ENCODE measurements around the gene TSFM. TPM values are rescaled to one million over a fixed set of nuclear protein-coding genes. Genes with fewer than 3 reads are reported as not detected.
"Not testable (repeated sequence)": the region's sequence is repeated elsewhere in the genome, so short reads cannot be mapped to it uniquely, and the experiment has no call there.

Gene TSFM
- total RNA-seq, 1 experiment from 2014 or later, result 48.7 TPM

DNA sequence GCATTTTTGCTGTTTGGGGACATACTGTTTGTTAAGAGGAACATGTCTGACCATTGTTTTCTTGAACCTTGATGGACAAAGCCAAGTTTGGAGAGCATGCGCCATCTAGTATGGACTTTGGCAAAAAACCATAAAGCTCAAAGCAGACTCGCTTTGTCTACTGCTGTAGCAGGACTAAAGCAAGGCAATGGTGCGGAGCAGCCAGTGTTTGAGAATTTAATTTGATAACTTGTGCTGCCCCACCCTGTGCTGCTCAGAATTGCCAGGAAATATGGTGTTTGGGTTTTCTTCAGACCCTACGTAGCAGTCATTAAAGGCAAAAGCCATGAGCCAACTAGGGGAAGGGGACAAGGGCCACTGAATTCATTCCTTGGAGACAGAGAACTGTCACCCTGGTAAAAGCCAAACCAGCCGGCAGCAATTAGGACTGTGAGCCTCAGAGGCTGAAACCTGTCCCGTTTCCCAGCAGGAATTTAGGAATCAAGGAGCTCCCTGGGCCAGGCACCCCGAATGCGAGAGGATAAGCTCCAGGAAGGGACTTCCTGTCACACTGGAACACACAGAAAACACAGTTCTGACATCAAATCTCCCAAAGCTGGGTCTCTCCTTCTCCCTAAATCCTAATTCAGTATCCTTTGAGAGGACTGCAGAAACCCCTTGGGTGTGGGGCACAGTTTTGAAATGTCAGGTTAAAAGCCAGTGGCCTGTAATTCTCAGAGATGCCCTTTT lies 34.8 kb downstream of the TSFM start:
- Mint-ChIP-seq H3K36me3 (peaks cover 7% of the 10 kb centered on the region), H3K4me1 (peaks cover 8% of the 10 kb centered on the region; the same call in 1 of the 2 replicates), H3K9me3 (no peaks in the 10 kb centered on the region), H3K4me3 (no peak overlapping the region), H3K27ac (no peak overlapping the region), H3K27me3 (ENCODE audit: low read depth) (no peaks in the 10 kb centered on the region; the same call in 1 of the 2 replicates)
- TF ChIP-seq CREM (CRISPR knock-in tag; IDR thresholded peaks at IDR 0.05), result no peak
- no peak for ATAC-seq
- ChIA-PET POLR2A (interaction anchor here (0.5 to 1.5 kb wide), 3 partner anchors 15 to 300 kb away, joined by 3 to 4 read pairs (median 3); no protein-coding TSS in a partner anchor), CTCF (interaction anchor here (0.7 to 2.2 kb wide), 6 partner anchors 15 to 234 kb away, joined by 3 to 14 read pairs (median 4); no protein-coding TSS in a partner anchor)
- DNase-seq (ENCODE audit: low spot score), result no peak

DNA sequence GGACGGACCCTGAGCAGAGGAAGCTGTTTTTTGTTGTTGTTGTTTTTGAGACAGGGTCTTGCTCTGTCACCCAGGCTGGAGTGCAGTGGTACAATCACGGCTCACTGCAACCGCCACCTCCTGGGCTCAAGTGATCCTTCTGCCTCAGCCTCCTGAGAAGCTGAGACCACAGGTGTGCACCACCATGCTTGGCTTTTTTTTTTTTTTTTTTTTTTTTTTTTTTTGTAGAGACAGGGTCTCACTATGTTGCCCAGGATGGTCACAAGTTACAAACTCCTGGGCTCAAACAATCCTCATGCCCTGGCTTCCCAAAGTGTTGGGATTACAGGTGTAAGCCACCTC lies 35.4 kb downstream of the TSFM start:
- not testable (repeated sequence) for H3K4me1 Mint-ChIP-seq; DNase-seq (ENCODE audit: low spot score); H3K4me3 Mint-ChIP-seq; H3K27ac Mint-ChIP-seq; H3K9me3 Mint-ChIP-seq; ATAC-seq; H3K27me3 Mint-ChIP-seq (ENCODE audit: low read depth)
- ChIA-PET POLR2A (interaction anchor here (0.5 to 1.5 kb wide), 4 partner anchors 9 to 300 kb away, joined by 3 to 4 read pairs (median 3); no protein-coding TSS in a partner anchor), CTCF (interaction anchor here (0.7 to 2.2 kb wide), 7 partner anchors 15 to 234 kb away, joined by 3 to 14 read pairs (median 4); partner anchors contain the start of gene CYP27B1)
- H3K36me3 Mint-ChIP-seq, result peaks cover 13% of the 10 kb centered on the region

DNA sequence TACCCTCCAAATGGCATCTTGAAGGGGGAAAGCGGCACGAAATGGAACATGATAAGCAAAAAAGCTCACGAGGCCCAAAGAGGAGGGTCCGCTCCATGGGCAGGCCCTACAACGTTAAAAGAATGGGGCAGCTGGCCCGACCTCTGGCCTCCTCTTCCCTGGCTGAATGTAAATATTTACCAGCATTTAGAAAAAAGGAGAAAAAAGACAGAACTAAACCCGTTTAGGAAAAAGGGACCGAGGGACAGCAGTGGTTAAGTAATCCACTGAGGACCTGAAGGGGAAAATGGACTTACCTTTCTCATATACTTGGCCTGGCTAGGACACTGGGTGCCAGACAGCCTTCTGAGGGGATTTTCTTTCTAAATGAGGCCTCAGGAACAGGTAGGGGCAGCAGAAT lies 37.5 kb downstream of the TSFM start:
- H3K4me1 Mint-ChIP-seq; H3K4me3 Mint-ChIP-seq; DNase-seq (ENCODE audit: low spot score); H3K27ac Mint-ChIP-seq; CTCF ChIA-PET; ATAC-seq; H3K27me3 Mint-ChIP-seq (ENCODE audit: low read depth); H3K9me3 Mint-ChIP-seq: not testable (repeated sequence)
- H3K36me3 Mint-ChIP-seq, result peaks cover 33% of the 10 kb centered on the region
- POLR2A ChIA-PET, result interaction anchor here (1.3 kb wide), 1 partner anchor 33 kb away, joined by 3 read pairs; no protein-coding TSS in a partner anchor

DNA sequence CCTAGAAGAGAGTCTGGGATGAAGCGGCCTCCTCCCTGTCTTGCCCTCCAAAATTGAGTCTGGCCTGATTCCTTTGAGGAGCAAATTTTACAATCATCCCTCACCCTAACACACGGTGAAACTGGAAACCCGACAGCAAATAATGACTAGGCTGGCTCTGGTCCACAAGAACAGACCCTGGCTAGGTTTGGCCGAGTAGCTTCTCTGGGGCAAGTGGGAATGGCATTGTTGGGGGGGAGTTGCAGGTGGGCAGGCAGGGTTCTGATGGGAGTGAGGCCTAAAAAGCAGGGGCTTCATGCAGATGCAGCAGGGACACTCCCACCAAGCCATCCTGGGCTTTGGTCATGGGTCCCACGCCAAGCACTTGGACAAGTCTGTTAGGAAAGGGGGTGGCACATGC lies 38.4 kb downstream of the TSFM start:
- H3K27ac Mint-ChIP-seq, CTCF ChIA-PET: not testable (repeated sequence)
- H3K36me3 Mint-ChIP-seq, result peaks cover 40% of the 10 kb centered on the region

DNA sequence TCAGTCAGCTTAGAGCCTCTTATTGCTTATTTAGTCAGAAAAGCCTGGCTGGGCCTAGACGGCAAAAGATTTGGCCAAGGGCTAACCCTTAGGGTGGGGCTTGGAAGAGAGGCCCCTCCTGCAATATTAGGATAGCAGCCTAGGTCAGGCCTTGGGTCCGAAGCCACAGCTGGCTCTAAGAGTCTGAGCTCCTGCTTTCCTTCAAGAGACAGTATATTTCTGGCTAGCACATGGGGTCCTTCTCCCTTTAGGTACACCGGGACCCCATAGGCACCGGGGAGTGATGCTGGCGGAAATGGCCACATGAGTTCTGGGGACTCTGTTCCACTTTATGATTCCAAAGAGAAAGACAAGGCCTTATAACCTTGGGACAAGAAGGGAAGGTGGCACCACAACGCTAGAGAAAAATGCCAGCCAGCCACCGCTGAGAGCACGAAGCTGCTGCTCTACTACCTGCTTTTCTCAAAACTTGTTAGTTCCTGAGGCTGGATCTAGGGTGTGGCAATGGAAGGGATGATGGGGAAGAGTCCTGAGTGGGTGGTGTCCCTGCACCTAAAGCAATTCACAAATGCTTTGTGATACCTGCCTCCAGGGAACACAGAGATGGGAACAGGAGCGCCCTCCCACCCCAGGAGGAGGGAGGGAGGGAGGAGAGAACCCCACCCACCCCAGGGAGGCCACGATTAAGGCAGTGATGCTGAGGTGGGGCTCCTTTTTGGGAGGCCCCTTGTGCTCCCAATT lies 39.1 kb downstream of the TSFM start:
- H3K9me3 Mint-ChIP-seq, result no peaks in the 10 kb centered on the region
- ChIA-PET CTCF (no interaction called here), POLR2A (no interaction called here)
- no peaks in the 10 kb centered on the region for H3K27me3 Mint-ChIP-seq (ENCODE audit: low read depth)
- no peaks in the 10 kb centered on the region for H3K4me1 Mint-ChIP-seq
- TF ChIP-seq KAT7 (CRISPR knock-in tag; IDR thresholded peaks at IDR 0.05; ENCODE audit: borderline replicate concordance) (no peak), ZNF317 (CRISPR knock-in tag; IDR thresholded peaks at IDR 0.05; ENCODE audit: borderline replicate concordance, low read depth) (no peak)
- ATAC-seq, result no peak
- H3K36me3 Mint-ChIP-seq, result peaks cover 42% of the 10 kb centered on the region
- no peak overlapping the region for H3K4me3 Mint-ChIP-seq
- no peak for DNase-seq (ENCODE audit: low spot score)
- H3K27ac Mint-ChIP-seq, result no peak overlapping the region

More for the DNA sequence above, 38.4 kb downstream of the TSFM start:
- H3K4me3 Mint-ChIP-seq; H3K9me3 Mint-ChIP-seq; DNase-seq (ENCODE audit: low spot score); POLR2A ChIA-PET; H3K4me1 Mint-ChIP-seq; H3K27me3 Mint-ChIP-seq (ENCODE audit: low read depth); ATAC-seq: not testable (repeated sequence)

DNA sequence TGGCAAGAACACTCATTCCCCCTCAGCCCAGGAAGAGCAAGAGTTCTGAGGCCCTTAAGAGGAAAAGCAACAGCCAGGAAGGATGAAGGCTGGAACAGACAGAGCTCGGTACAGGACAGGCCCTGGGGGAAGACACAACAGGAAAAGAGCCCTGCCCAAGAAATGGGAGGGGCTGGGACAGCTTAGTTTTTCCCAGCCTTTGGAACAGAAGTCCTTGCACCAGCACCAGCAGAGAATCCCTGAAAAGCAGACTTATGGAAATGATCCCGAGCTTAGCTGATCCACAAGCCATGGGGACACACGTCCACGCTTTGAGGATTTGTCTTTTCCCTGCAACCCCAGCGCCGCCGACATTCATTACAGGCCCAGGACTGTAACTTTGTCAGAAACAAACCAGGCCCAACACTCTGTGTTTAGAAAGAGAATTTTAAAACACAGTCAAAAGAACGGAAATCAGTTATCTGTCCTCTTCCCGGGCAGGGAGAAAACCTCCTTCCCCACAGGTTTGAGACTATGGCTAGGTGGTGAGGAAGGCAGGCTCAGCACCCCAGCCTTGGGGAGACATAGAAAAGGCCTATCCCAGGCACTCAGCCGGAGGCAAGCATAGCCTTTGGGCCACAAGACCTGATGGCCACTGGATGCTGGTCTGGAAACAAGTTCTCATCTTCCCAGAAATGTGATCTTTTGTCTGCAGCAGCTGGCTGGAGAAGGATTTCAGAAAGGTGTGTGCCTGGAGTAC lies 40.0 kb downstream of the TSFM start:
- ChIA-PET POLR2A (no interaction called here), CTCF (no interaction called here)
- no peak overlapping the region for H3K4me3 Mint-ChIP-seq
- H3K9me3 Mint-ChIP-seq, result no peaks in the 10 kb centered on the region
- peaks cover 51% of the 10 kb centered on the region for H3K36me3 Mint-ChIP-seq
- DNase-seq (ENCODE audit: low spot score) (no peak), ATAC-seq (no peak)
- H3K27me3 Mint-ChIP-seq (ENCODE audit: low read depth), result no peaks in the 10 kb centered on the region
- TF ChIP-seq SOX15 (CRISPR knock-in tag; IDR thresholded peaks at IDR 0.05) (no peak), RELA (CRISPR knock-in tag; IDR thresholded peaks at IDR 0.05; ENCODE audit: borderline replicate concordance) (no peak), SP1 (CRISPR knock-in tag; conservative IDR thresholded peaks at IDR 0.05) (no peak), PRRX2 (CRISPR knock-in tag; IDR thresholded peaks at IDR 0.05) (no peak)
- TF ChIP-seq, protein P1, sequence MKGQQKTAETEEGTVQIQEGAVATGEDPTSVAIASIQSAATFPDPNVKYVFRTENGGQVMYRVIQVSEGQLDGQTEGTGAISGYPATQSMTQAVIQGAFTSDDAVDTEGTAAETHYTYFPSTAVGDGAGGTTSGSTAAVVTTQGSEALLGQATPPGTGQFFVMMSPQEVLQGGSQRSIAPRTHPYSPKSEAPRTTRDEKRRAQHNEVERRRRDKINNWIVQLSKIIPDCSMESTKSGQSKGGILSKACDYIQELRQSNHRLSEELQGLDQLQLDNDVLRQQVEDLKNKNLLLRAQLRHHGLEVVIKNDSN (CRISPR knock-in tag; IDR thresholded peaks at IDR 0.05), result no peak
- TF ChIP-seq, protein P2, sequence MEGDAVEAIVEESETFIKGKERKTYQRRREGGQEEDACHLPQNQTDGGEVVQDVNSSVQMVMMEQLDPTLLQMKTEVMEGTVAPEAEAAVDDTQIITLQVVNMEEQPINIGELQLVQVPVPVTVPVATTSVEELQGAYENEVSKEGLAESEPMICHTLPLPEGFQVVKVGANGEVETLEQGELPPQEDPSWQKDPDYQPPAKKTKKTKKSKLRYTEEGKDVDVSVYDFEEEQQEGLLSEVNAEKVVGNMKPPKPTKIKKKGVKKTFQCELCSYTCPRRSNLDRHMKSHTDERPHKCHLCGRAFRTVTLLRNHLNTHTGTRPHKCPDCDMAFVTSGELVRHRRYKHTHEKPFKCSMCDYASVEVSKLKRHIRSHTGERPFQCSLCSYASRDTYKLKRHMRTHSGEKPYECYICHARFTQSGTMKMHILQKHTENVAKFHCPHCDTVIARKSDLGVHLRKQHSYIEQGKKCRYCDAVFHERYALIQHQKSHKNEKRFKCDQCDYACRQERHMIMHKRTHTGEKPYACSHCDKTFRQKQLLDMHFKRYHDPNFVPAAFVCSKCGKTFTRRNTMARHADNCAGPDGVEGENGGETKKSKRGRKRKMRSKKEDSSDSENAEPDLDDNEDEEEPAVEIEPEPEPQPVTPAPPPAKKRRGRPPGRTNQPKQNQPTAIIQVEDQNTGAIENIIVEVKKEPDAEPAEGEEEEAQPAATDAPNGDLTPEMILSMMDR (IDR thresholded peaks at IDR 0.05), result no peak
- H3K27ac Mint-ChIP-seq, result no peak overlapping the region
- H3K4me1 Mint-ChIP-seq, result no peaks in the 10 kb centered on the region
